Sigmoid colon (tissue), 7 donors: ENCODE measurements around the gene AGR2. TPM values are rescaled to one million over a fixed set of nuclear protein-coding genes. Genes with fewer than 3 reads are reported as not detected.

Experiments
- DNase-seq: peaks from one replicate; pipeline ENCODE4 v3.0.0-alpha.2; 2019
- H3K27ac ChIP-seq, 4 donors: fragments of 200-600 bp; sonication (generic); one replicate each; pipeline ENCODE4 v1.5.1; 2016 to 2019; ENCODE audit warnings: mild to moderate bottlenecking in 1 of 4
- H3K27me3 ChIP-seq, 3 donors: fragments of 200-600 bp; sonication (generic); one replicate each; pipeline ENCODE4 v1.5.1; 2019; ENCODE audit warnings: mild to moderate bottlenecking in 1 of 3
- H3K36me3 ChIP-seq, 4 donors: fragments of 200-600 bp; sonication (generic); one replicate each; pipeline ENCODE4 v1.5.1; 2016 to 2019
- H3K4me1 ChIP-seq, 4 donors: fragments of 200-600 bp; sonication (generic); one replicate each; pipeline ENCODE4 v1.5.1; 2017 to 2019
- H3K4me3 ChIP-seq, 4 donors: fragments of 200-600 bp; sonication (generic); one replicate each; pipeline ENCODE4 v1.5.1; 2017 to 2019; ENCODE audit warnings: mild to moderate bottlenecking in 2 of 4, moderate library complexity in 1 of 4
- H3K9me3 ChIP-seq, 4 donors: fragments of 200-600 bp in 3 of 4; sonication (generic) in 3 of 4; one replicate each; pipeline versions ENCODE4 v1.5.1 to v1.6.1; 2013 to 2019
- EP300 ChIP-seq, 4 donors: sonication (generic); formaldehyde crosslinking; IDR thresholded peaks; one replicate each; pipeline ENCODE4 v1.6.1; 2017; ENCODE audit warnings: antibody characterized with exemption in 4 of 4
- POLR2A ChIP-seq, 2 donors: fragments of 450-650 bp; IDR thresholded peaks; one replicate each; pipeline ENCODE4 v1.6.1; 2016; ENCODE audit warnings: antibody characterized with exemption in 2 of 2, mild to moderate bottlenecking in 2 of 2, moderate library complexity in 2 of 2
- POLR2AphosphoS5 ChIP-seq, 4 donors: sonication (generic); formaldehyde crosslinking; IDR thresholded peaks; one replicate each; pipeline ENCODE4 v1.6.1; 2017; ENCODE audit warnings: antibody characterized with exemption in 4 of 4
- WGBS, 2 donors: extraction: QIAGEN DNeasy Blood & Tissue Kit; methylation state at CpG; one replicate each; pipeline ENCODE4 v1.1.7; 2013; 5-methylcytosine and 5-hydroxymethylcytosine counted together
- intact Hi-C: fragments of 100-400 bp; cut with DNase I; formaldehyde crosslinking; loops from one replicate; pipeline ENCODE4 v1.15.1; 2023
- polyA plus RNA-seq, 3 donors: library from polyadenylated mRNA; stranded (reverse); fragments of 200-250 nt; gene quantifications; one replicate each; pipeline ENCODE4 v1.2.3, GENCODE V29; 2013
- total RNA-seq, 4 donors: library from RNA; depleted of rRNA; stranded (reverse); fragments of >200 nt; gene quantifications; one replicate each; pipeline ENCODE4 v1.1.0, GENCODE V29; 2016
- TF ChIP-seq, protein P1 (sequence below), 4 experiments: fragments of 450-650 bp in 3 of 4; fragments of 200-600 bp in 1 of 4; IDR thresholded peaks; one replicate each; pipeline ENCODE4 v1.5.1; 2016 to 2019; ENCODE audit warnings: antibody characterized with exemption in 4 of 4, mild to moderate bottlenecking in 3 of 4, moderate library complexity in 2 of 4
- donor health status: healthy with polysubstance abuse.
- donor health status: Bipolar disorder and iron deficiency.
- donor health status: healthy.

Gene AGR2
- total and polyA plus RNA-seq, 7 donors: 345 to 1,393 (median 370) TPM; not detected in 4

DNA sequence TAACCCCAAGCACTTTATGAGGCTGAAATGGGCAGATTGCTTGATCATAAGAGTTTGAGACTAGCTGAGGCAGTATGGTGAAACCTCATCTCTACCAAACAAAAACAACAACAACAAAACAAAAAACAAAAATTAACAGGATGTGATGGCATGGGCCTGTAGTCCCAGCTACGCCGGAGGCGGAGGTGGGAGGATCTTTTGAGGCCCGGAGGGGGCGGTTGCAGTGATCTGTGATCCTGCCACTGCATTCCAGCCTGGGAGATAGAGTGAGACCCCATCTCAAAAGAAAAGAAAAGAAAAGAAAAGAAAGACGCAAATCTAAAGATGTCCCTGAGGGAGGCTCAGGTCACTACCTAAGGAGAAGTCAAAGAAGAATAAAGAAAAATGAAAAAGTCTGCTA, 35.3 kb upstream of the AGR2 start:
- Histone ChIP-seq H3K27ac (no peak overlapping the region), H3K4me3 (no peak overlapping the region), H3K4me1 (peaks cover 0 to 6% (median 0%) of the 10 kb centered on the region in 4 donors), H3K27me3 (no peaks in the 10 kb centered on the region), H3K9me3 (no peaks in the 10 kb centered on the region), H3K36me3 (no peaks in the 10 kb centered on the region)
- intact Hi-C loops: no loop called here
- TF ChIP-seq EP300 (IDR thresholded peaks at IDR 0.05) (no peak), POLR2A (IDR thresholded peaks at IDR 0.05) (no peak), POLR2AphosphoS5 (IDR thresholded peaks at IDR 0.05) (no peak)
- TF ChIP-seq, protein P1, sequence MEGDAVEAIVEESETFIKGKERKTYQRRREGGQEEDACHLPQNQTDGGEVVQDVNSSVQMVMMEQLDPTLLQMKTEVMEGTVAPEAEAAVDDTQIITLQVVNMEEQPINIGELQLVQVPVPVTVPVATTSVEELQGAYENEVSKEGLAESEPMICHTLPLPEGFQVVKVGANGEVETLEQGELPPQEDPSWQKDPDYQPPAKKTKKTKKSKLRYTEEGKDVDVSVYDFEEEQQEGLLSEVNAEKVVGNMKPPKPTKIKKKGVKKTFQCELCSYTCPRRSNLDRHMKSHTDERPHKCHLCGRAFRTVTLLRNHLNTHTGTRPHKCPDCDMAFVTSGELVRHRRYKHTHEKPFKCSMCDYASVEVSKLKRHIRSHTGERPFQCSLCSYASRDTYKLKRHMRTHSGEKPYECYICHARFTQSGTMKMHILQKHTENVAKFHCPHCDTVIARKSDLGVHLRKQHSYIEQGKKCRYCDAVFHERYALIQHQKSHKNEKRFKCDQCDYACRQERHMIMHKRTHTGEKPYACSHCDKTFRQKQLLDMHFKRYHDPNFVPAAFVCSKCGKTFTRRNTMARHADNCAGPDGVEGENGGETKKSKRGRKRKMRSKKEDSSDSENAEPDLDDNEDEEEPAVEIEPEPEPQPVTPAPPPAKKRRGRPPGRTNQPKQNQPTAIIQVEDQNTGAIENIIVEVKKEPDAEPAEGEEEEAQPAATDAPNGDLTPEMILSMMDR (IDR thresholded peaks at IDR 0.05): no peak
- DNase-seq: no peak
- 95 to 98% methylated on average over 6 of the region's 6 CpGs for WGBS, 2 donors

DNA sequence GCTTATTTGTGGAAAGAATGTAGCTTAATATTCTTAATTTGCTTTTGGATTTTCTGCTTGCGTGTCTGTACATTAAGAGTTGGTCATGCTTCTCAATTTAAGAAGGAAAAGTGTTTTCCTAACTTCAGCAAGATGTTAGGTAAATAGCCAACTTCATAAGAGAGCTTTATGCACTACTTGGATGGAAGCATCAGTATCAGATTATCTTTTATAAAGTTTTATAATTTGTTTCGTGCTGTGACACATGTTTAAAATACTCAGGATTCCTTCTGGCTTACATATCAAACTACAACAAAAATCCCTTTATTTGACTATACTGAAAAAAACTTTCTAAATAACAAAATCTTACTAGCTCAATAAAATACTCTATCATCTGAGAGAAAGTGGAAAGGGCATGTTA, 34.8 kb upstream of the AGR2 start:
- no peak for DNase-seq
- Histone ChIP-seq H3K36me3 (no peaks in the 10 kb centered on the region), H3K4me1 (peaks cover 0 to 6% (median 0%) of the 10 kb centered on the region in 4 donors), H3K4me3 (no peak overlapping the region), H3K9me3 (no peaks in the 10 kb centered on the region), H3K27me3 (no peaks in the 10 kb centered on the region), H3K27ac (no peak overlapping the region)
- intact Hi-C loops: no loop called here
- TF ChIP-seq, protein P1 (IDR thresholded peaks at IDR 0.05): no peak
- TF ChIP-seq POLR2A (IDR thresholded peaks at IDR 0.05) (no peak), POLR2AphosphoS5 (IDR thresholded peaks at IDR 0.05) (no peak), EP300 (IDR thresholded peaks at IDR 0.05) (no peak)
- WGBS, 2 donors: 82 to 90% methylated on average over 2 of the region's 2 CpGs

DNA sequence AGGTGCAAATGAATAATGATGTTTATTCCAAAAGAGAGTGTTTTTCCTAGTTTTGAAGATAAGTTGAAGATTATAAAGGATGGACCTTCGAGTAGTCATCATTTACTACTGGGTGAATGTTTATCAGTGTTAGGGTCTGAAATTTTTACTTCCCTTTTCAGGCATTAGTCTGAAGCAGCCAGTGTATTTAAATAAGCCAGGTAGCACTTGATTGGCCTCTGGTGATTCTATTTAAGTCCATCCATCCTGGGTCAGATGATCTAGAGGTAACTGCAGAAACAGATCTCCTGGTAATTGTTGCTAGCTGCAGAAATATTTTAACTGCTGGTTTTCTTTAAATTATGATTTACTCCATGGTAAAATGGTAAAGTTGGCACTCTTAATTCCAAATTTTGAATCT, 34.1 kb upstream of the AGR2 start:
- H3K27me3 ChIP-seq: no peaks in the 10 kb centered on the region
- peaks cover 0 to 6% (median 0%) of the 10 kb centered on the region in 4 donors for H3K4me1 ChIP-seq
- no peak for DNase-seq
- no peaks in the 10 kb centered on the region for H3K9me3 ChIP-seq
- no peaks in the 10 kb centered on the region for H3K36me3 ChIP-seq
- H3K27ac ChIP-seq: no peak overlapping the region
- no peak for TF ChIP-seq POLR2A (IDR thresholded peaks at IDR 0.05)
- TF ChIP-seq, protein P1 (IDR thresholded peaks at IDR 0.05): no peak
- WGBS, 2 donors: 72 to 93% methylated on average over 1 of the region's 1 CpG
- no peak overlapping the region for H3K4me3 ChIP-seq
- intact Hi-C loops: no loop called here

- no peak overlapping the region for H3K27ac ChIP-seq
- TF ChIP-seq POLR2AphosphoS5 (IDR thresholded peaks at IDR 0.05) (no peak), POLR2A (IDR thresholded peaks at IDR 0.05) (no peak), EP300 (IDR thresholded peaks at IDR 0.05) (no peak)
- TF ChIP-seq, protein P1 (IDR thresholded peaks at IDR 0.05): no peak
- WGBS, 2 donors: 62 to 75% methylated on average over 3 of the region's 3 CpGs
- no peak for DNase-seq
- intact Hi-C loops: no loop called here
- H3K4me1 ChIP-seq: peaks cover 0 to 6% (median 0%) of the 10 kb centered on the region in 4 donors
- no peak overlapping the region for H3K4me3 ChIP-seq
- no peaks in the 10 kb centered on the region for H3K27me3 ChIP-seq
- no peaks in the 10 kb centered on the region for H3K36me3 ChIP-seq
- H3K9me3 ChIP-seq: no peaks in the 10 kb centered on the region
These were observed 33.6 kb upstream of the AGR2 start for GRCh38 chr7:16838386-16838785.

- no peak overlapping the region for H3K27ac ChIP-seq
- no peaks in the 10 kb centered on the region for H3K36me3 ChIP-seq
- intact Hi-C loops: no loop called here
- H3K9me3 ChIP-seq: no peaks in the 10 kb centered on the region
- no peak for DNase-seq
- 79 to 95% methylated on average over 5 of the region's 5 CpGs for WGBS, 2 donors
- no peak overlapping the region for H3K4me3 ChIP-seq
- TF ChIP-seq POLR2A (IDR thresholded peaks at IDR 0.05) (no peak), POLR2AphosphoS5 (IDR thresholded peaks at IDR 0.05) (no peak), EP300 (IDR thresholded peaks at IDR 0.05) (no peak)
- TF ChIP-seq, protein P1 (IDR thresholded peaks at IDR 0.05): no peak
- no peaks in the 10 kb centered on the region for H3K27me3 ChIP-seq
- H3K4me1 ChIP-seq: peaks cover 0 to 6% (median 0%) of the 10 kb centered on the region in 4 donors
These were observed 31.7 kb upstream of the AGR2 start for GRCh38 chr7:16836481-16836880.
